ENCODE results near the gene PDK1. TPM values are rescaled to one million over a fixed set of nuclear protein-coding genes. Genes with fewer than 3 reads are reported as not detected.

The PDK1 gene
- total RNA-seq: 10 to 100 TPM; 26.6 to 33.0 TPM

DNA sequence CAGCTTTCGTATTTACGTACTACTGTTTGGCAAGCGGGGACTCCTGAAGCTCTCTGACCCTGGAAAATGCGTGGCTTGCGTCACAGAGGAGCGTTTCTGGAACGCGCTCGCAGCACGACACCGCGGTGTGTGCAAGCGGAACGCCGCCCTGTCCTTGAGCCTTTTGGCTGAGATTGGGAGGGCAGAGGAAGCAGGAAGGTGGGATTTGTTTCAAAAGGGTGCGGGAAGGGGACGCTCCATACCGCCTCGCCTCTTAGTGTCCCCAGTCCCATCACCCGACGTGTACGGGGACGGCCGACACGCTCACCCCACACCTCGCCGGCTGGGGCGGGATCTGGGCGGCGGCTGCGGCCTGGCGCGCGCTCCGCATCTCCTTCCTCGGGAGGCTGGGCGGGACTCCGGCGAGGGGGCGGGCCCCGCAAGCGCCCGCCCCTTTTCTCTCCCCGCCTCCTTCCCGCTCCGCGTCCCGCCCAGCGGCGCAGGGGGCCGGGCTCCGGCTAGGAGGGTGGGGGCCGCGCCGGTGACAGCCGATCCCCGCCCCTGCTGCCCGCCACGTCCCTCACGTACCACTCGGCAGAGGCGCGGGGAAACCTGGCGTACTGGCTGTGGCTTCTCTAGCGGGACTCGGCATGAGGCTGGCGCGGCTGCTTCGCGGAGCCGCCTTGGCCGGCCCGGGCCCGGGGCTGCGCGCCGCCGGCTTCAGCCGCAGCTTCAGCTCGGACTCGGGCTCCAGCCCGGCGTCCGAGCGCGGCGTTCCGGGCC, at the start of gene PDK1:
TSS of gene PDK1 (plus strand) at position 569 of the 762 bp plus-strand sequence. CDS start at position 630, 61 bp downstream.
- Histone ChIP-seq H3K9me3 (no peaks in the 10 kb centered on the region), H3K4me3 (peak within 1 kb of the TSS; percentile 81 to 83), H3K27ac (peak within 1 kb of the TSS; percentile 88 to 94), H3K4me1 (peaks cover 0 to 16% of the 10 kb centered on the region in 2 donors), H3K36me3 (no peaks in the 10 kb centered on the region), H3K27me3 (no peaks in the 10 kb centered on the region)
- TF ChIP-seq, protein P1, sequence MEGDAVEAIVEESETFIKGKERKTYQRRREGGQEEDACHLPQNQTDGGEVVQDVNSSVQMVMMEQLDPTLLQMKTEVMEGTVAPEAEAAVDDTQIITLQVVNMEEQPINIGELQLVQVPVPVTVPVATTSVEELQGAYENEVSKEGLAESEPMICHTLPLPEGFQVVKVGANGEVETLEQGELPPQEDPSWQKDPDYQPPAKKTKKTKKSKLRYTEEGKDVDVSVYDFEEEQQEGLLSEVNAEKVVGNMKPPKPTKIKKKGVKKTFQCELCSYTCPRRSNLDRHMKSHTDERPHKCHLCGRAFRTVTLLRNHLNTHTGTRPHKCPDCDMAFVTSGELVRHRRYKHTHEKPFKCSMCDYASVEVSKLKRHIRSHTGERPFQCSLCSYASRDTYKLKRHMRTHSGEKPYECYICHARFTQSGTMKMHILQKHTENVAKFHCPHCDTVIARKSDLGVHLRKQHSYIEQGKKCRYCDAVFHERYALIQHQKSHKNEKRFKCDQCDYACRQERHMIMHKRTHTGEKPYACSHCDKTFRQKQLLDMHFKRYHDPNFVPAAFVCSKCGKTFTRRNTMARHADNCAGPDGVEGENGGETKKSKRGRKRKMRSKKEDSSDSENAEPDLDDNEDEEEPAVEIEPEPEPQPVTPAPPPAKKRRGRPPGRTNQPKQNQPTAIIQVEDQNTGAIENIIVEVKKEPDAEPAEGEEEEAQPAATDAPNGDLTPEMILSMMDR (IDR thresholded peaks at IDR 0.05): no peak
- DNase-seq (ENCODE audit: low spot score): peak; percentile 92

- TF ChIP-seq, protein P1 (IDR thresholded peaks at IDR 0.05): no peak
- H3K4me3 ChIP-seq: no peak overlapping the region
- H3K27ac ChIP-seq: no peak overlapping the region
- H3K27me3 ChIP-seq: no peaks in the 10 kb centered on the region
- H3K9me3 ChIP-seq: peaks cover 3 to 7% of the 10 kb centered on the region in 2 donors
- peaks cover 6% of the 10 kb centered on the region for H3K36me3 ChIP-seq
- no peak for DNase-seq (ENCODE audit: low spot score)
- H3K4me1 ChIP-seq: no peaks in the 10 kb centered on the region
Observed at GRCh38 chr2:172507199-172507598, 48.7 kb upstream of the PDK1 start.

DNA sequence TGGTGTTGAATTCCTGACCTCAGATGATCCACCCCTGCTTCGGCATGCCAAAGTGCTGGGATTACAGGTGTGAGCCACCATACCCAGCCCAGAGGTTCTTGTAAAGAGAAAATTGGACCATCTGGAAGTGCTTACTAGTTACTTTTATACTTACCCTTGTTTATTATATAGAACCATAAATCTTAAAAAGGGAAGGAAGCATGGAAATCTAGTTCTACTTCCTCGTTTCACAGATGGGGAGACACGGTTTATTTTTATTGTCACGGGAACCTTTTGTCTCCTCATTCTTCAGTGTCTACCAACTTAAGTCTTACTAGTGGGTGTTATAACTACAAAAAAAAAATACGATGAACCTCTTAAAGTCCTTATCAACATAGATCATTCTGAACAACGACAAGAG, 45.8 kb upstream of the PDK1 start:
- Histone ChIP-seq H3K4me3 (no peak overlapping the region), H3K27me3 (no peaks in the 10 kb centered on the region), H3K27ac (no peak overlapping the region)

DNA sequence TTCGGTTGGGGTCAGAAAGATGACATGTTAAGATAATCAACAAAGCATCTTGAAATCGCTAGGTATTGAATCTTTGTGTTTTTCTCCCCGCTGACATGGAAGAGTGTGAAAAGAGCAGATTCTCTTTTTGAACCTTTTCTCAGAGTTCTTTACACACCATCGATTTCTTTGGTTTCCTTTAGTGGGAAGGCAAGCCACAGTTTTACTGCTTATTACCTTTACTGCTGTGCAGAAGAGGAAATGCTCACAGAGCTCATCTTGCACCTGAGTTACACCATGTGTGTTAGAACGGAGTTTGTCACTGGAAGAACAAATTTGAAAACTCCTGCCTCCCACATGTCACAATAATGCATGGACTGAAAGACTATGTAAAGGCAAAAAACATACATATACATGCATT, 45.3 kb upstream of the PDK1 start:
- no peaks in the 10 kb centered on the region for H3K36me3 ChIP-seq
- no peaks in the 10 kb centered on the region for H3K4me1 ChIP-seq
- DNase-seq (ENCODE audit: low spot score): no peak
- no peak overlapping the region for H3K27ac ChIP-seq
- TF ChIP-seq, protein P1 (IDR thresholded peaks at IDR 0.05): no peak
- H3K27me3 ChIP-seq: no peaks in the 10 kb centered on the region
- peaks cover 13 to 20% of the 10 kb centered on the region in 2 donors for H3K9me3 ChIP-seq
- no peak overlapping the region for H3K4me3 ChIP-seq

More for the DNA sequence above, 45.8 kb upstream of the PDK1 start:
- no peaks in the 10 kb centered on the region for H3K4me1 ChIP-seq
- no peak for DNase-seq (ENCODE audit: low spot score)
- peaks cover 13 to 20% of the 10 kb centered on the region in 2 donors for H3K9me3 ChIP-seq
- TF ChIP-seq, protein P1 (IDR thresholded peaks at IDR 0.05): no peak
- no peaks in the 10 kb centered on the region for H3K36me3 ChIP-seq

DNA sequence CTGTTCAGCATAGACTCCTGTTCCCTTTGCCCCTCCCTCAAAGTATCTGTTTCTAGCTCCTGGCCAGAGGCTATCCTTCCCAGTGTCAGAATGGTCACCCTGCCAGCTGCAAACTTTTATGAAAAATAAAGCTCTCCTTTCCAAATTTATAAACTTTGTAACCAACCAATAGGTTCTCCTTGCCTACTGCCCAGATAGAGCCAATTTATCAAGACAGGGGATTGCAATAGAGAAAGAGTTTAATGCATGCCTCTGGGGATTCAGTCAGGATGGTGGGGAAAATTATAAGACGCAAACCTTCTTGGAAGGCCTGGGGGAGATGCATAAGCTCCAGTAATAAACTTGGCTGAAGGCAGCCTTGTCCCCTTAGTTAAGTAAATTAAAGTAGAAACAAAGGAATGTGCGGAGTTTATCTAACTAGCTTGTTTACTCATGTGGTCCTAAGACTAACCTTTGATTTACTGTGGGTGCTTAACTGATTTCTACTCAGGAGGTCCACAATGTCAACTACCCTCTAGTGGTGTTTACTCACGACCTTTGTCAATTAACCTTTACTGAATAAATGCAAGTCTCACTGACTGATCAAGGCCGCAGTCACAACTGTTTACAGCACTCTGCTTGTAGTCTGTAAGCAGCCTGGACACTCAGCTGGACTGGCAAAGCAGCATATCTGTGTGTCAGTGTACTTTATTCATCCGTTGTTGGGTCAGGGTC, 42.9 kb upstream of the PDK1 start:
- DNase-seq (ENCODE audit: low spot score): no peak
- H3K4me3 ChIP-seq: no peak overlapping the region
- H3K27ac ChIP-seq: no peak overlapping the region
- no peaks in the 10 kb centered on the region for H3K36me3 ChIP-seq
- H3K9me3 ChIP-seq: peaks cover 13 to 20% of the 10 kb centered on the region in 2 donors
- no peaks in the 10 kb centered on the region for H3K27me3 ChIP-seq
- TF ChIP-seq, protein P1 (IDR thresholded peaks at IDR 0.05): no peak
- no peaks in the 10 kb centered on the region for H3K4me1 ChIP-seq
